Panc1 (cell line): ENCODE measurements around the gene DNAJC10.

ENCODE experiments used
- POLR2AphosphoS5 ChIP-seq: IDR thresholded peaks from 2 replicates; pipeline ENCODE4 v1.6.1; 2012; ENCODE audit warnings: mild to moderate bottlenecking, low read depth, low read length, moderate library complexity
- SIN3A ChIP-seq: IDR thresholded peaks from 2 replicates; pipeline ENCODE4 v1.6.1; 2012; ENCODE audit warnings: low read depth, mild to moderate bottlenecking, low read length, moderate library complexity, borderline replicate concordance; ENCODE audit not compliant: insufficient read depth
- TF ChIP-seq, protein P1 (sequence below): fragments of 450-650 bp; IDR thresholded peaks from 2 replicates; pipeline ENCODE4 v1.5.1; 2017; ENCODE audit warnings: mild to moderate bottlenecking

DNA sequence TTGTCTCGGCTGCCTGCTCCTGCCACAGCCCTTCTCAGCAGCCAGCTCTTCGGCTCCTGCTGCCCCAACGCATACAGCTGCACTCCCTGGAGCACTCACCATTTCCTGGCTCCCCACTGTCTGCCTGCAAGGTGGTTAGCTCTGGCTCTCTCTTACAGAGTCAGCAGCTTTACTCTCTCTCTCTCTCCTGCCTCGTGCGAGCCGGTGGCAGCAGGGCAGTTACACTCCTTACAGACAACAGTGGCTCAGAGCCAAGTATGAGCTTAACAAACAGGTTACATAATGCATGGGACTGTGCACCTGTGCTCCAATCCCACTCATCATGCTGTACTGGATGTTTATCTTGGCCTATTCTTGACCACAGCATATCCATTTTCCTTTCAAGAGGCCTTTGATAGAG is 47.4 kb upstream of the DNAJC10 start:
- TF ChIP-seq, protein P1, sequence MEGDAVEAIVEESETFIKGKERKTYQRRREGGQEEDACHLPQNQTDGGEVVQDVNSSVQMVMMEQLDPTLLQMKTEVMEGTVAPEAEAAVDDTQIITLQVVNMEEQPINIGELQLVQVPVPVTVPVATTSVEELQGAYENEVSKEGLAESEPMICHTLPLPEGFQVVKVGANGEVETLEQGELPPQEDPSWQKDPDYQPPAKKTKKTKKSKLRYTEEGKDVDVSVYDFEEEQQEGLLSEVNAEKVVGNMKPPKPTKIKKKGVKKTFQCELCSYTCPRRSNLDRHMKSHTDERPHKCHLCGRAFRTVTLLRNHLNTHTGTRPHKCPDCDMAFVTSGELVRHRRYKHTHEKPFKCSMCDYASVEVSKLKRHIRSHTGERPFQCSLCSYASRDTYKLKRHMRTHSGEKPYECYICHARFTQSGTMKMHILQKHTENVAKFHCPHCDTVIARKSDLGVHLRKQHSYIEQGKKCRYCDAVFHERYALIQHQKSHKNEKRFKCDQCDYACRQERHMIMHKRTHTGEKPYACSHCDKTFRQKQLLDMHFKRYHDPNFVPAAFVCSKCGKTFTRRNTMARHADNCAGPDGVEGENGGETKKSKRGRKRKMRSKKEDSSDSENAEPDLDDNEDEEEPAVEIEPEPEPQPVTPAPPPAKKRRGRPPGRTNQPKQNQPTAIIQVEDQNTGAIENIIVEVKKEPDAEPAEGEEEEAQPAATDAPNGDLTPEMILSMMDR, result no peak
- TF ChIP-seq POLR2AphosphoS5 (no peak), SIN3A (no peak)
